Neural progenitor cell (in vitro differentiated cells): ENCODE results near the gene LBR. TPM values are rescaled to one million over a fixed set of nuclear protein-coding genes. Genes with fewer than 3 reads are reported as not detected.

Source experiments
- DNase-seq: peaks from one replicate; pipeline ENCODE4 v3.0.0-alpha.2; 2016; ENCODE audit warnings: low spot score
- H2AFZ ChIP-seq: fragments of 200-600 bp; sonication (generic); replicated peaks from 2 replicates; pipeline ENCODE4 v1.6.1; 2016; ENCODE audit warnings: antibody characterized with exemption
- H3F3A ChIP-seq: fragments of 200-600 bp; sonication (generic); 2 replicates; pipeline ENCODE4 v1.6.1; 2016; ENCODE audit warnings: antibody characterized with exemption, low read depth
- H3K27ac ChIP-seq: fragments of 200-600 bp; sonication (generic); 2 replicates; pipeline ENCODE4 v1.5.1; 2016; ENCODE audit warnings: mild to moderate bottlenecking
- H3K27me3 ChIP-seq: fragments of 200-600 bp; sonication (generic); 2 replicates; pipeline ENCODE4 v1.6.1; 2016; ENCODE audit warnings: mild to moderate bottlenecking, moderate library complexity
- H3K36me3 ChIP-seq: fragments of 200-600 bp; sonication (generic); 2 replicates; pipeline ENCODE4 v1.5.1; 2016
- H3K4me1 ChIP-seq: fragments of 200-600 bp; sonication (generic); 2 replicates; pipeline ENCODE4 v1.6.1; 2016; ENCODE audit warnings: mixed run types
- H3K4me2 ChIP-seq: fragments of 200-600 bp; sonication (generic); 2 replicates; pipeline ENCODE4 v1.6.1; 2016
- H3K4me3 ChIP-seq: fragments of 200-600 bp; sonication (generic); 2 replicates; pipeline ENCODE4 v1.5.1; 2016
- H3K79me2 ChIP-seq: fragments of 200-600 bp; sonication (generic); 2 replicates; pipeline ENCODE4 v1.6.1; 2016; ENCODE audit warnings: low read depth
- H3K9ac ChIP-seq: fragments of 200-600 bp; sonication (generic); 2 replicates; pipeline ENCODE4 v1.6.1; 2016
- H3K9me3 ChIP-seq: fragments of 200-600 bp; sonication (generic); 2 replicates; pipeline ENCODE4 v1.5.1; 2016; ENCODE audit warnings: low read depth
- H4K20me1 ChIP-seq: fragments of 200-600 bp; sonication (generic); 2 replicates; pipeline ENCODE4 v1.6.1; 2016; ENCODE audit warnings: low read depth
- H3K27ac Mint-ChIP-seq: 3 replicates; pipeline ENCODE4 v1.8.0; 2021; ENCODE audit warnings: mixed read lengths
- H3K27me3 Mint-ChIP-seq: 2 replicates; pipeline ENCODE4 v1.8.0; 2022; ENCODE audit warnings: low read depth, mild to moderate bottlenecking, inconsistent platforms, moderate library complexity, mixed read lengths; ENCODE audit not compliant: insufficient read depth
- H3K36me3 Mint-ChIP-seq: 3 replicates; pipeline ENCODE4 v1.8.0; 2021; ENCODE audit warnings: mixed read lengths
- H3K4me1 Mint-ChIP-seq: 3 replicates; pipeline ENCODE4 v1.8.0; 2021; ENCODE audit warnings: mixed read lengths
- H3K4me3 Mint-ChIP-seq: 3 replicates; pipeline ENCODE4 v1.8.0; 2021; ENCODE audit warnings: mild to moderate bottlenecking, moderate library complexity, mixed read lengths
- H3K9me3 Mint-ChIP-seq: 3 replicates; pipeline ENCODE4 v1.8.0; 2020; ENCODE audit warnings: mixed read lengths
- EZH2 ChIP-seq: fragments of 200-600 bp; sonication (generic); IDR thresholded peaks from 2 replicates; pipeline ENCODE4 v1.6.1; 2017; ENCODE audit warnings: antibody characterized with exemption, mild to moderate bottlenecking, moderate library complexity
- EZH2phosphoT487 ChIP-seq: fragments of 200-600 bp; sonication (generic); IDR thresholded peaks from 2 replicates; pipeline ENCODE4 v1.6.1; 2017; ENCODE audit warnings: antibody characterized with exemption
- total RNA-seq: library from RNA; depleted of rRNA; stranded (reverse); fragments of >200 nt; gene quantifications from 2 replicates; pipeline ENCODE4 v1.2.3, GENCODE V29; 2015; ENCODE audit warnings: low replicate concordance
- TF ChIP-seq, protein P1 (sequence below): fragments of 200-600 bp; sonication (generic); IDR thresholded peaks from 2 replicates; pipeline ENCODE4 v1.5.1; 2017; ENCODE audit warnings: antibody characterized with exemption, mild to moderate bottlenecking

LBR gene
- total RNA-seq, 1 donor from 2014 or later: 171 TPM

DNA sequence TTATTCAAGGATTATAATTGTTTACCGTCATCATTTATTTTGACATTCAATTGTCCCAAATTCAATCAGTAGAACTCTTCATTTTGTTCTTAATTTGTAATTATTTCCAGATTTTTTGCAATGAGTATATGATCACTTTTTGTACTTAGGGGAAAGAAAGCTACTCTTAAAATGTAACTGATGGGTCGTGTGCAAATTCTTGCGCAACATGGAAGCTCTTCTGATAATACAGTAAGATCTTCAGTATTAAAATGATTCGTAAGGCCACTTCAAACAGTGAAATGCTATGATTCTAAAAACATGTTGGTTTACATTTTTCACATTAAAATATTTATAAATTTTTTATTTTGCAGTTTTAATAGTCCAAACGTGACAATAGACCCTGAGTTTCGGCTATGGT, 63.4 kb downstream of the LBR start:
- no peak for TF ChIP-seq EZH2
- TF ChIP-seq EZH2phosphoT487: no peak
- TF ChIP-seq, protein P1, sequence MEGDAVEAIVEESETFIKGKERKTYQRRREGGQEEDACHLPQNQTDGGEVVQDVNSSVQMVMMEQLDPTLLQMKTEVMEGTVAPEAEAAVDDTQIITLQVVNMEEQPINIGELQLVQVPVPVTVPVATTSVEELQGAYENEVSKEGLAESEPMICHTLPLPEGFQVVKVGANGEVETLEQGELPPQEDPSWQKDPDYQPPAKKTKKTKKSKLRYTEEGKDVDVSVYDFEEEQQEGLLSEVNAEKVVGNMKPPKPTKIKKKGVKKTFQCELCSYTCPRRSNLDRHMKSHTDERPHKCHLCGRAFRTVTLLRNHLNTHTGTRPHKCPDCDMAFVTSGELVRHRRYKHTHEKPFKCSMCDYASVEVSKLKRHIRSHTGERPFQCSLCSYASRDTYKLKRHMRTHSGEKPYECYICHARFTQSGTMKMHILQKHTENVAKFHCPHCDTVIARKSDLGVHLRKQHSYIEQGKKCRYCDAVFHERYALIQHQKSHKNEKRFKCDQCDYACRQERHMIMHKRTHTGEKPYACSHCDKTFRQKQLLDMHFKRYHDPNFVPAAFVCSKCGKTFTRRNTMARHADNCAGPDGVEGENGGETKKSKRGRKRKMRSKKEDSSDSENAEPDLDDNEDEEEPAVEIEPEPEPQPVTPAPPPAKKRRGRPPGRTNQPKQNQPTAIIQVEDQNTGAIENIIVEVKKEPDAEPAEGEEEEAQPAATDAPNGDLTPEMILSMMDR: no peak
- no peak overlapping the region for H3K9ac ChIP-seq
- no peak overlapping the region for H3K27ac ChIP-seq
- no peaks in the 10 kb centered on the region for H3F3A ChIP-seq
- no peaks in the 10 kb centered on the region for H3K9me3 ChIP-seq
- H3K27me3 Mint-ChIP-seq: no peaks in the 10 kb centered on the region
- no peaks in the 10 kb centered on the region for H3K79me2 ChIP-seq
- no peaks in the 10 kb centered on the region for H3K4me1 Mint-ChIP-seq
- no peaks in the 10 kb centered on the region for H3K27me3 ChIP-seq
- H2AFZ ChIP-seq: no peak overlapping the region
- no peak overlapping the region for H3K4me3 ChIP-seq
- no peaks in the 10 kb centered on the region for H3K36me3 ChIP-seq
- peaks cover 6% of the 10 kb centered on the region for H3K4me1 ChIP-seq
- no peak overlapping the region for H3K27ac Mint-ChIP-seq
- no peaks in the 10 kb centered on the region for H3K9me3 Mint-ChIP-seq
- H3K4me3 Mint-ChIP-seq: no peak overlapping the region
- no peak for DNase-seq
- no peaks in the 10 kb centered on the region for H4K20me1 ChIP-seq
- no peaks in the 10 kb centered on the region for H3K36me3 Mint-ChIP-seq
- no peak overlapping the region for H3K4me2 ChIP-seq

DNA sequence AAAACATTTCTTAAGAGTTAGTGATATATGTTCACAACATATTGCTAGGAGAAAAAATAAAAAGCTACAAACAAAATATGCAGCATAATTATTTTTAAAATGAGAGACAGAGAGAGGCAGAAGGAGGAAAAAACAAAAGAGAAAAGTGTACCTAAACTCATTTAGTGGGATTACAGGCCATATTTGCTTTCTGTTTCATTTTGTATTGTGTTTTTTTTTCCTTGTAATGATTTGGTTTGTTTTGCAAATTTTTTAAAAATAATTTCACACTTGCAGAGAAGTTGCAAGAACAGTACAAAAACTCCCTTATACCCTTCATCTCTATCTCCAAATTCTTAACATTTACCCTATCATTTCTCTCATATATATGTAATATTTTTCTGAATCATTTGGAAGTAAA, 65.0 kb downstream of the LBR start:
- Histone ChIP-seq H3K9ac (no peak overlapping the region), H3K9me3 (no peaks in the 10 kb centered on the region), H3K4me1 (peaks cover 6% of the 10 kb centered on the region), H3K79me2 (no peaks in the 10 kb centered on the region), H3F3A (no peaks in the 10 kb centered on the region), H2AFZ (no peak overlapping the region), H3K36me3 (no peaks in the 10 kb centered on the region), H3K4me2 (no peak overlapping the region), H4K20me1 (no peaks in the 10 kb centered on the region), H3K27me3 (no peaks in the 10 kb centered on the region), H3K4me3 (no peak overlapping the region), H3K27ac (no peak overlapping the region)
- Mint-ChIP-seq H3K36me3 (no peaks in the 10 kb centered on the region), H3K27ac (no peak overlapping the region), H3K4me3 (no peak overlapping the region), H3K9me3 (no peaks in the 10 kb centered on the region), H3K27me3 (no peaks in the 10 kb centered on the region), H3K4me1 (no peaks in the 10 kb centered on the region)
- TF ChIP-seq EZH2 (no peak), EZH2phosphoT487 (no peak)
- TF ChIP-seq, protein P1: no peak
- DNase-seq: no peak

DNA sequence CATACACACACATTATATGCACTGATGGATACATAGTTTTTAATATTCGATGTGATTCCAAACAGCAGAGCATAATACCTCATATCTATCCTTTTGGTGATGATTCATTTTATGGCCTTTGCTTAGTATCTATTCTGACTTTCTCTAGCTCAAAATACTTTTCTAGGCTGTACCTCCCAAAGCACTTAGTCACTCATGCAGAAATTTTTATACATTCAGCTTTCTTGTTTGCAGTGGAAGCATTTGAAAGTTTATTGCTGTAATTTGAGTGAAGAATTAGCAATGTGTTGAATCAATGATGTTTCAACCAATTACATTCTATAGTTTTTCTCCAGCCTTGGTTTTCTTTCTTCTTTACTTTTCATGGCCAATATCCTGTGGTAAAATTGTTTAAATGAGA, 66.7 kb downstream of the LBR start:
- H3K27me3 Mint-ChIP-seq: no peaks in the 10 kb centered on the region
- Histone ChIP-seq H3K4me3 (no peak overlapping the region), H3F3A (no peaks in the 10 kb centered on the region), H3K36me3 (no peaks in the 10 kb centered on the region), H3K27me3 (no peaks in the 10 kb centered on the region), H3K9ac (no peak overlapping the region), H3K79me2 (no peaks in the 10 kb centered on the region), H3K4me1 (peaks cover under 1% of the 10 kb centered on the region), H2AFZ (no peak overlapping the region), H4K20me1 (no peaks in the 10 kb centered on the region), H3K4me2 (no peak overlapping the region), H3K27ac (no peak overlapping the region), H3K9me3 (no peaks in the 10 kb centered on the region)
- H3K9me3 Mint-ChIP-seq: no peaks in the 10 kb centered on the region
- no peak for TF ChIP-seq EZH2phosphoT487
- TF ChIP-seq, protein P1: no peak
- TF ChIP-seq EZH2: no peak
- H3K27ac Mint-ChIP-seq: no peak overlapping the region
- H3K4me3 Mint-ChIP-seq: no peak overlapping the region
- no peak for DNase-seq
- no peaks in the 10 kb centered on the region for H3K4me1 Mint-ChIP-seq
- H3K36me3 Mint-ChIP-seq: no peaks in the 10 kb centered on the region

- H3K27ac ChIP-seq: no peak overlapping the region
- no peaks in the 10 kb centered on the region for H4K20me1 ChIP-seq
- Mint-ChIP-seq H3K27ac (no peak overlapping the region), H3K36me3 (no peaks in the 10 kb centered on the region), H3K4me3 (no peak overlapping the region), H3K4me1 (no peaks in the 10 kb centered on the region), H3K27me3 (no peaks in the 10 kb centered on the region), H3K9me3 (no peaks in the 10 kb centered on the region)
- H3K4me2 ChIP-seq: no peak overlapping the region
- H3F3A ChIP-seq: no peaks in the 10 kb centered on the region
- H3K9me3 ChIP-seq: no peaks in the 10 kb centered on the region
- H3K4me1 ChIP-seq: no peaks in the 10 kb centered on the region
- no peak overlapping the region for H2AFZ ChIP-seq
- H3K36me3 ChIP-seq: no peaks in the 10 kb centered on the region
- H3K4me3 ChIP-seq: no peak overlapping the region
- TF ChIP-seq EZH2phosphoT487: no peak
- TF ChIP-seq, protein P1: no peak
- no peak for TF ChIP-seq EZH2
- H3K79me2 ChIP-seq: no peaks in the 10 kb centered on the region
- DNase-seq: no peak
- no peak overlapping the region for H3K9ac ChIP-seq
- no peaks in the 10 kb centered on the region for H3K27me3 ChIP-seq
Measured at GRCh38 chr1:225360119-225360518, 67.7 kb downstream of the LBR start.
